ENCODE results near the gene SLC16A3.

Gene SLC16A3

GRCh38 chr17:82226146-82226808, 2.6 kb upstream of the SLC16A3 start:
- TF ChIP-seq CTCF (IDR thresholded peaks at IDR 0.05; ENCODE audit: extremely low read depth, missing control alignments): no peak
- no peak for DNase-seq (ENCODE audit: low spot score)

- no peak for TF ChIP-seq CTCF (IDR thresholded peaks at IDR 0.05; ENCODE audit: extremely low read depth, missing control alignments)
- DNase-seq (ENCODE audit: low spot score): no peak
Observed at GRCh38 chr17:82226809-82227628, 1.8 kb upstream of the SLC16A3 start.

GRCh38 chr17:82227629-82228277, 1.1 kb upstream of the SLC16A3 start:
- DNase-seq (ENCODE audit: low spot score): no peak
- TF ChIP-seq CTCF (IDR thresholded peaks at IDR 0.05; ENCODE audit: extremely low read depth, missing control alignments): no peak

GRCh38 chr17:82228278-82228841, 482 bp upstream of the SLC16A3 start:
- no peak for TF ChIP-seq CTCF (IDR thresholded peaks at IDR 0.05; ENCODE audit: extremely low read depth, missing control alignments)
- peak; percentile 88 for DNase-seq (ENCODE audit: low spot score)

GRCh38 chr17:82229698-82230608, 1.1 kb downstream of the SLC16A3 start:
- no peak for TF ChIP-seq CTCF (IDR thresholded peaks at IDR 0.05; ENCODE audit: extremely low read depth, missing control alignments)
- no peak for DNase-seq (ENCODE audit: low spot score)

- peak; percentile 94 for DNase-seq (ENCODE audit: low spot score)
- peak; percentile 2 for TF ChIP-seq CTCF (IDR thresholded peaks at IDR 0.05; ENCODE audit: extremely low read depth, missing control alignments)
Observed at GRCh38 chr17:82230609-82231311, 1.9 kb downstream of the SLC16A3 start.

Data from GM20000 (cell line).